CD4-positive, CD25-positive, alpha-beta regulatory T cell (primary cell): Measurements from ENCODE around the gene RTF2. TPM values are rescaled to one million over a fixed set of nuclear protein-coding genes. Genes with fewer than 3 reads are reported as not detected.
"Not testable (repeated sequence)": the region's sequence is repeated elsewhere in the genome, so short reads cannot be mapped to it uniquely, and the experiment has no call there.

Experiments used
- ATAC-seq, 2 donors: fragments of 150-1000 bp; cut with Tn5 transposase; one replicate each; pipeline ENCODE4 v1.10.0; 2021; ENCODE audit warnings: low read depth in 2 of 2, moderate number of reproducible peaks in 2 of 2, moderate library complexity in 1 of 2
- DNase-seq, 3 donors: peaks; one replicate each; pipeline versions ENCODE4 v3.0.0 to v3.0.0-alpha.2; 2012 to 2022; ENCODE audit warnings: mixed read lengths in 1 of 3
- H3K27ac ChIP-seq: one replicate; pipeline ENCODE4 v1.7.0; 2013; ENCODE audit warnings: mild to moderate bottlenecking, low read length; ENCODE audit not compliant: insufficient read depth, poor library complexity, severe bottlenecking
- H3K27me3 ChIP-seq: one replicate; pipeline ENCODE4 v1.7.0; 2013; ENCODE audit warnings: low read length; ENCODE audit not compliant: control insufficient read depth, insufficient read depth
- H3K36me3 ChIP-seq: one replicate; pipeline ENCODE4 v1.7.0; 2013; ENCODE audit warnings: mild to moderate bottlenecking, low read length, moderate library complexity; ENCODE audit not compliant: control insufficient read depth, insufficient read depth
- H3K4me1 ChIP-seq: 2 replicates; pipeline ENCODE4 v1.7.0; 2013; ENCODE audit warnings: mild to moderate bottlenecking, low read length; ENCODE audit not compliant: insufficient read depth, control insufficient read depth, poor library complexity, severe bottlenecking
- H3K4me3 ChIP-seq: one replicate; pipeline ENCODE4 v1.7.0; 2013; ENCODE audit warnings: low read depth, mild to moderate bottlenecking, low read length, moderate library complexity
- H3K9me3 ChIP-seq, 2 experiments: 1 replicate in 1 of 2; 2 replicates in 1 of 2; pipeline ENCODE4 v1.7.0; 2013; ENCODE audit warnings: low read length in 2 of 2, mild to moderate bottlenecking in 1 of 2, moderate library complexity in 1 of 2; ENCODE audit not compliant: control insufficient read depth in 2 of 2
- H3K27ac Mint-ChIP-seq, 3 donors: one replicate each; pipeline ENCODE4 v1.8.0; 2020 to 2022; ENCODE audit warnings: mild to moderate bottlenecking in 3 of 3, mixed read lengths in 3 of 3, moderate library complexity in 2 of 3
- H3K27me3 Mint-ChIP-seq: one replicate; pipeline ENCODE4 v1.8.0; 2022; ENCODE audit warnings: mild to moderate bottlenecking, mixed read lengths
- H3K36me3 Mint-ChIP-seq: one replicate; pipeline ENCODE4 v1.8.0; 2020; ENCODE audit warnings: mixed read lengths
- H3K4me1 Mint-ChIP-seq, 4 donors: one replicate each; pipeline ENCODE4 v1.8.0; 2020 to 2022; ENCODE audit warnings: mixed read lengths in 4 of 4, mild to moderate bottlenecking in 1 of 4
- H3K4me3 Mint-ChIP-seq, 4 donors: one replicate each; pipeline ENCODE4 v1.8.0; 2020 to 2022; ENCODE audit warnings: mild to moderate bottlenecking in 4 of 4, mixed read lengths in 4 of 4, moderate library complexity in 3 of 4
- H3K9me3 Mint-ChIP-seq, 7 donors: one replicate each; pipeline ENCODE4 v1.8.0; 2020 to 2022; ENCODE audit warnings: mixed read lengths in 7 of 7, mild to moderate bottlenecking in 3 of 7, moderate library complexity in 2 of 7
- polyA plus RNA-seq, 4 donors: library from polyadenylated mRNA; unstranded; fragments of 300-500 nt; fragmentation: Illumina TruSeq; gene quantifications; one replicate each; pipeline ENCODE4 v1.2.3, GENCODE V29; 2021
- total RNA-seq: library from RNA; stranded (reverse); gene quantifications from one replicate; pipeline ENCODE4 v1.2.3, GENCODE V29; 2022

The RTF2 gene
- total and polyA plus RNA-seq, 5 donors from 2014 or later, result 74.3 to 133 (median 121) TPM

GRCh38 chr20:56517641-56518040 lies 49.2 kb downstream of the RTF2 start:
- Histone ChIP-seq H3K36me3 (peaks cover 70% of the 10 kb centered on the region), H3K9me3 (peaks cover 9 to 33% of the 10 kb centered on the region in 2 experiments), H3K4me1 (no peaks in the 10 kb centered on the region), H3K27ac (no peak overlapping the region), H3K4me3 (no peak overlapping the region), H3K27me3 (no peaks in the 10 kb centered on the region)
- H3K27me3 Mint-ChIP-seq, result no peaks in the 10 kb centered on the region
- DNase-seq (no peak), ATAC-seq (no peak)
- peaks cover 0 to 26% (median 5%) of the 10 kb centered on the region in 7 donors for H3K9me3 Mint-ChIP-seq
- H3K36me3 Mint-ChIP-seq, result peaks cover 62% of the 10 kb centered on the region
- peaks cover 0 to 2% (median 0%) of the 10 kb centered on the region in 4 donors for H3K4me1 Mint-ChIP-seq
- no peak overlapping the region for H3K27ac Mint-ChIP-seq
- no peak overlapping the region for H3K4me3 Mint-ChIP-seq

DNA sequence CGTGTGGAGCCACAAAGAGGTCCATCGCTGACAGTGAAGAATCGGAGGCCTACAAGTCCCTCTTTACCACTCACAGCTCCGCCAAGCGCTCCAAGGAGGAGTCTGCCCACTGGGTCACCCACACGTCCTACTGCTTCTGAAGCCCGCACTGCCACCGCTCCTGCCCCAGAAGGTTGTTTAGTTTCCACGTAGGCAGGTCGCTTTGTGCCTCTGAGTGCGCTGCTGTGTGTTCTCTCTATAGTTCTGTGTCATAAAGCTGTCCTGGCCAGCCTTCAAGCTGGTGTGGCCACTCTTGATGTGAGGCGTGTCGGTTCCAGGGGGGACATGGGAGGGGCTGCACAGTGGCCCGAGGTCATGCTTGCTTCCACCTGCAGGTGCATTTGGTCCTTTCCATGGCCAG lies 49.7 kb downstream of the RTF2 start:
- Histone ChIP-seq H3K36me3 (peaks cover 65% of the 10 kb centered on the region), H3K27me3 (no peaks in the 10 kb centered on the region), H3K9me3 (peaks cover 9 to 33% of the 10 kb centered on the region in 2 experiments), H3K27ac (no peak overlapping the region), H3K4me3 (no peak overlapping the region), H3K4me1 (peaks cover 2% of the 10 kb centered on the region)
- no peak for DNase-seq
- ATAC-seq, result no peak
- peaks cover 0 to 26% (median 5%) of the 10 kb centered on the region in 7 donors for H3K9me3 Mint-ChIP-seq
- no peaks in the 10 kb centered on the region for H3K27me3 Mint-ChIP-seq
- H3K36me3 Mint-ChIP-seq, result peaks cover 61% of the 10 kb centered on the region
- no peak overlapping the region for H3K27ac Mint-ChIP-seq
- H3K4me3 Mint-ChIP-seq, result no peak overlapping the region
- peaks cover 0 to 3% (median 3%) of the 10 kb centered on the region in 4 donors for H3K4me1 Mint-ChIP-seq

DNA sequence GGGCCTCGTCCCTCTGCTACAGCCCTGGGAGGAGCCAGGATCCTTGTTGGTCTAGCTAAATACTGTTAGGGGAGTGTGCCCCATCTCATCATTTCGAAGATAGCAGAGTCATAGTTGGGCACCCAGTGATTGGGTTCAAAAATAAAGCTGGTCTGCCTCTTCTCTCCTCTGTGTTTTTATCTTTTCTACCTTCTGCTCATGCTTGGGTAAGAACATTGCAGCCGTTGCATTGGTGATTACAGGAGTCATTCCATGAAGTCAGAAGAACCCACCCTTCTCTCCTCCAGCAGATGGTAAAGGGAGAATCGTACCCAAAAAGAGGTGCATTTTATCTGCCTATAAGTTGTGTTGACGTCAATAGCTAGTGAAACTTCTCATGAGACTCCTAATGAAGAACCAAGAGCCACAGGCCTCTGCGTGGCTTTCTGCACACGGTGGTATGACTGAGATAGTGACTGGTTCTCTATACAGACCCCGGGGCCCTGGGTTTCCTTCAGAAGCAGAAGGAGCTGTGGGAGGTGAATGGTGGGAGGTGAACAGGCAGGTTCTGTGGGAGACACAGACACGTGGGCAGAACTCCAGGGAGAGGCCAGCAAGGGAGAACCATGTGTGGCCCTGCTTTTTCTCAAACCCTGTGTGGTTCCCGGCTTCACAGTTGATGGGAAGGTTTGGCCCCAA lies 50.4 kb downstream of the RTF2 start:
- Histone ChIP-seq H3K4me3 (no peak overlapping the region), H3K27me3 (no peaks in the 10 kb centered on the region), H3K27ac (no peak overlapping the region), H3K36me3 (peaks cover 58% of the 10 kb centered on the region), H3K4me1 (peaks cover 3% of the 10 kb centered on the region), H3K9me3 (peaks cover 9 to 33% of the 10 kb centered on the region in 2 experiments)
- peaks cover 0 to 26% (median 5%) of the 10 kb centered on the region in 7 donors for H3K9me3 Mint-ChIP-seq
- peak overlapping the region in 1 of 4 donors; percentile 38 for H3K4me3 Mint-ChIP-seq
- H3K27ac Mint-ChIP-seq, result no peak overlapping the region
- peaks cover 0 to 7% (median 6%) of the 10 kb centered on the region in 4 donors for H3K4me1 Mint-ChIP-seq
- DNase-seq (no peak), ATAC-seq (no peak)
- H3K36me3 Mint-ChIP-seq, result peaks cover 55% of the 10 kb centered on the region
- H3K27me3 Mint-ChIP-seq, result no peaks in the 10 kb centered on the region

GRCh38 chr20:56519551-56519950 lies 51.1 kb downstream of the RTF2 start:
- H3K9me3 Mint-ChIP-seq, result peaks cover 0 to 26% (median 5%) of the 10 kb centered on the region in 7 donors
- peaks cover 0 to 10% (median 6%) of the 10 kb centered on the region in 4 donors for H3K4me1 Mint-ChIP-seq
- DNase-seq (no peak), ATAC-seq (no peak)
- no peaks in the 10 kb centered on the region for H3K27me3 Mint-ChIP-seq
- peaks cover 54% of the 10 kb centered on the region for H3K36me3 Mint-ChIP-seq
- Histone ChIP-seq H3K27ac (no peak overlapping the region), H3K4me3 (no peak overlapping the region), H3K9me3 (peaks cover 9 to 33% of the 10 kb centered on the region in 2 experiments), H3K4me1 (peaks cover 3% of the 10 kb centered on the region), H3K27me3 (no peaks in the 10 kb centered on the region), H3K36me3 (peaks cover 52% of the 10 kb centered on the region)
- peak overlapping the region in 1 of 4 donors; percentile 32 for H3K4me3 Mint-ChIP-seq
- H3K27ac Mint-ChIP-seq, result no peak overlapping the region

DNA sequence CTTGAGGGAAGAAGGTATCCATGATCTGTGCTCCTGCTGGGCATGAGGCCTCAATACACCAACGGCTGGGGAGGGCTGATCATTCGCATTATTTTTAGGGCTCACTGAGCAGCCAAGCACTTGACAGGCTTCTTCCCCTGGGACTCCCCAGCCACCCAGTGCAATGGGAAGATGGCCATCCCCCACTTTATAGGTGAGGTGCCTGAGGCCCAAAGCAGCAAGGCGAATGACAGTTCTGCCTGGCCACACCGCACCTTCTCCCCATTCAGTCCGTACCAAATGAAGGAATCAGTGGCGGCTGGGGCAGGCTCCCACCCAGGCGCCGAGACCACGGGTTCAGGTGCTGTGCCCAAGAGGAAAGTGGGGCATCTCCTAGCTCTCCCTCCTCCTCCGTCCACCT lies 51.8 kb downstream of the RTF2 start:
- no peak for ATAC-seq

DNA sequence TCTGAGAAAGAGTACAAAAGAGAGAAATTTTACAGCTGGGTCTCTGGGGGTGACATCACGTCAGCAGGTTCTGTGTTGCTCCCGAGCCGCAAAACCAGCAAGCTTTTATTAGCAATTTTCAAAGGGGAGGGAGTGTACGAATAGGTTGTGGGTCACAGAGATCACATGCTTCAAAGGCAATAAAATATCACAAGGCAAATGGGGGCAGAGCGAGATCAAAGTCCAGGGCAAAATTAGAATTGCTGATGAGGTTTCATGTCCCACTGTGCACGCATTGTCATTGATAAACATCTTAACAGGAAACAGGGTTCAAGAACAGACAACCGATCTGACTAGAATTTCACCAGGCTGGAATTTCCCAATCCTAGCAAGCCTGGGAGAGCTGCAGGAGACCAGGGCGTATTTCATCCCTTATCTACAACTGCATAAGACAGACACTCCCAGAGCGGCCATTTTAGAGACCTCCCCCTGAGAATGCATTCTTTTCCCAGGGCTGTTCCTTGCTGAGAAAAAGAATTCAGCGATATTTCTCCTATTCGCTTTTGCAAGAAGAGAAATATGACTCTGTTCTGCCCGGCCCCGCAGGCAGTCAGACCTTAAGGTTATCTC lies 52.4 kb downstream of the RTF2 start:
- H3K4me3 ChIP-seq, H3K27ac Mint-ChIP-seq, H3K27ac ChIP-seq, H3K4me1 ChIP-seq, H3K27me3 ChIP-seq, ATAC-seq, DNase-seq, H3K27me3 Mint-ChIP-seq: not testable (repeated sequence)
- H3K4me1 Mint-ChIP-seq, result peaks cover 0 to 11% (median 7%) of the 10 kb centered on the region in 4 donors
- H3K4me3 Mint-ChIP-seq, result peak overlapping the region in 1 of 4 donors; percentile 7
- peaks cover 47% of the 10 kb centered on the region for H3K36me3 Mint-ChIP-seq
- Histone ChIP-seq H3K9me3 (peaks cover 9 to 33% of the 10 kb centered on the region in 2 experiments), H3K36me3 (peaks cover 46% of the 10 kb centered on the region)
- peaks cover 0 to 26% (median 5%) of the 10 kb centered on the region in 7 donors for H3K9me3 Mint-ChIP-seq

More for the DNA sequence above, 51.8 kb downstream of the RTF2 start:
- Mint-ChIP-seq H3K9me3 (peaks cover 0 to 26% (median 5%) of the 10 kb centered on the region in 7 donors), H3K4me3 (no peak overlapping the region), H3K27me3 (no peaks in the 10 kb centered on the region), H3K36me3 (peaks cover 50% of the 10 kb centered on the region), H3K4me1 (peaks cover 0 to 10% (median 7%) of the 10 kb centered on the region in 4 donors), H3K27ac (no peak overlapping the region)
- DNase-seq, result no peak
- peaks cover 9 to 33% of the 10 kb centered on the region in 2 experiments for H3K9me3 ChIP-seq
- H3K27ac ChIP-seq, result no peak overlapping the region
- H3K36me3 ChIP-seq, result peaks cover 50% of the 10 kb centered on the region
- H3K27me3 ChIP-seq, result no peaks in the 10 kb centered on the region
- no peak overlapping the region for H3K4me3 ChIP-seq
- peaks cover 3% of the 10 kb centered on the region for H3K4me1 ChIP-seq

- Mint-ChIP-seq H3K4me3 (no peak overlapping the region), H3K9me3 (peaks cover 0 to 26% (median 5%) of the 10 kb centered on the region in 7 donors)
Observed at GRCh38 chr20:56522311-56522710, 53.9 kb downstream of the RTF2 start.

More at GRCh38 chr20:56522311-56522710, 53.9 kb downstream of the RTF2 start:
- Mint-ChIP-seq H3K4me1 (peaks cover 0 to 11% (median 7%) of the 10 kb centered on the region in 4 donors), H3K36me3 (peaks cover 32% of the 10 kb centered on the region), H3K27ac (no peak overlapping the region), H3K27me3 (no peaks in the 10 kb centered on the region)
- H3K4me1 ChIP-seq, result peaks cover 3% of the 10 kb centered on the region
- no peaks in the 10 kb centered on the region for H3K27me3 ChIP-seq
- H3K27ac ChIP-seq, result no peak overlapping the region
- H3K36me3 ChIP-seq, result peaks cover 33% of the 10 kb centered on the region
- no peak overlapping the region for H3K4me3 ChIP-seq
- DNase-seq (no peak), ATAC-seq (no peak)
- peaks cover 9 to 33% of the 10 kb centered on the region in 2 experiments for H3K9me3 ChIP-seq
